ENCODE measurements around the gene ABCA3. TPM values are rescaled to one million over a fixed set of nuclear protein-coding genes. Genes with fewer than 3 reads are reported as not detected.

The ABCA3 gene
- total RNA-seq, 1 donor from 2014 or later: 8.3 TPM

- H3K36me3 Mint-ChIP-seq (ENCODE audit: low read depth): no peaks in the 10 kb centered on the region
- intact Hi-C loops (cut with micrococcal nuclease): no loop called here
- no peaks in the 10 kb centered on the region for H3K9me3 Mint-ChIP-seq
- H3K27ac Mint-ChIP-seq: no peak overlapping the region
- no peak overlapping the region for H3K4me3 Mint-ChIP-seq
- peaks cover 32% of the 10 kb centered on the region for H3K27me3 Mint-ChIP-seq
- no peaks in the 10 kb centered on the region for H3K4me1 Mint-ChIP-seq
- DNase-seq: no peak
Measured at GRCh38 chr16:2366660-2367309, 26.3 kb upstream of the ABCA3 start.

- Mint-ChIP-seq H3K36me3 (ENCODE audit: low read depth) (no peaks in the 10 kb centered on the region), H3K4me3 (no peak overlapping the region)
Measured at GRCh38 chr16:2365397-2366294, 25.1 kb upstream of the ABCA3 start.

GRCh38 chr16:2364638-2365210, 24.2 kb upstream of the ABCA3 start:
- no peak overlapping the region for H3K4me3 Mint-ChIP-seq
- H3K4me1 Mint-ChIP-seq: no peaks in the 10 kb centered on the region
- intact Hi-C loops (cut with micrococcal nuclease): no loop called here
- H3K9me3 Mint-ChIP-seq: no peaks in the 10 kb centered on the region
- H3K36me3 Mint-ChIP-seq (ENCODE audit: low read depth): no peaks in the 10 kb centered on the region
- DNase-seq: no peak
- H3K27ac Mint-ChIP-seq: no peak overlapping the region
- H3K27me3 Mint-ChIP-seq: peaks cover 36% of the 10 kb centered on the region

More at GRCh38 chr16:2365397-2366294, 25.1 kb upstream of the ABCA3 start:
- Mint-ChIP-seq H3K27me3 (peaks cover 33% of the 10 kb centered on the region), H3K4me1 (no peaks in the 10 kb centered on the region), H3K9me3 (no peaks in the 10 kb centered on the region), H3K27ac (no peak overlapping the region)
- intact Hi-C loops (cut with micrococcal nuclease): no loop called here
- no peak for DNase-seq

GRCh38 chr16:2362218-2362617, 21.7 kb upstream of the ABCA3 start:
- H3K9me3 Mint-ChIP-seq: no peaks in the 10 kb centered on the region
- DNase-seq: no peak
- H3K4me1 Mint-ChIP-seq: no peaks in the 10 kb centered on the region
- H3K36me3 Mint-ChIP-seq (ENCODE audit: low read depth): no peaks in the 10 kb centered on the region
- intact Hi-C loops (cut with micrococcal nuclease): no loop called here
- H3K27me3 Mint-ChIP-seq: peaks cover 48% of the 10 kb centered on the region
- no peak overlapping the region for H3K4me3 Mint-ChIP-seq
- H3K27ac Mint-ChIP-seq: no peak overlapping the region

GRCh38 chr16:2361129-2361528, 20.6 kb upstream of the ABCA3 start:
- Mint-ChIP-seq H3K4me1 (no peaks in the 10 kb centered on the region), H3K27ac (no peak overlapping the region), H3K36me3 (ENCODE audit: low read depth) (no peaks in the 10 kb centered on the region), H3K27me3 (peaks cover 43% of the 10 kb centered on the region), H3K4me3 (no peak overlapping the region), H3K9me3 (no peaks in the 10 kb centered on the region)
- no peak for DNase-seq
- intact Hi-C loops (cut with micrococcal nuclease): no loop called here

- Mint-ChIP-seq H3K9me3 (no peaks in the 10 kb centered on the region), H3K4me3 (no peak overlapping the region), H3K27me3 (peaks cover 43% of the 10 kb centered on the region), H3K4me1 (no peaks in the 10 kb centered on the region), H3K36me3 (ENCODE audit: low read depth) (no peaks in the 10 kb centered on the region), H3K27ac (no peak overlapping the region)
- DNase-seq: no peak
- intact Hi-C loops (cut with micrococcal nuclease): no loop called here
Measured at GRCh38 chr16:2359919-2360318, 19.4 kb upstream of the ABCA3 start.

- Mint-ChIP-seq H3K4me3 (no peak overlapping the region), H3K9me3 (no peaks in the 10 kb centered on the region), H3K4me1 (no peaks in the 10 kb centered on the region), H3K36me3 (ENCODE audit: low read depth) (no peaks in the 10 kb centered on the region), H3K27me3 (peaks cover 43% of the 10 kb centered on the region), H3K27ac (no peak overlapping the region)
- no peak for DNase-seq
- intact Hi-C loops (cut with micrococcal nuclease): no loop called here
Measured at GRCh38 chr16:2358811-2359210, 18.3 kb upstream of the ABCA3 start.

- no peak overlapping the region for H3K27ac Mint-ChIP-seq
- no peak overlapping the region for H3K4me3 Mint-ChIP-seq
- no peaks in the 10 kb centered on the region for H3K4me1 Mint-ChIP-seq
- H3K27me3 Mint-ChIP-seq: peaks cover 51% of the 10 kb centered on the region
- intact Hi-C loops (cut with micrococcal nuclease): no loop called here
- H3K36me3 Mint-ChIP-seq (ENCODE audit: low read depth): no peaks in the 10 kb centered on the region
- no peak for DNase-seq
- no peaks in the 10 kb centered on the region for H3K9me3 Mint-ChIP-seq
Measured at GRCh38 chr16:2357331-2357730, 16.8 kb upstream of the ABCA3 start.

- Mint-ChIP-seq H3K9me3 (no peaks in the 10 kb centered on the region), H3K4me3 (no peak overlapping the region), H3K27me3 (peaks cover 40% of the 10 kb centered on the region), H3K4me1 (no peaks in the 10 kb centered on the region), H3K27ac (no peak overlapping the region), H3K36me3 (ENCODE audit: low read depth) (no peaks in the 10 kb centered on the region)
- intact Hi-C loops (cut with micrococcal nuclease): no loop called here
- DNase-seq: no peak
Measured at GRCh38 chr16:2350500-2350899, 10.0 kb upstream of the ABCA3 start.

- no peak overlapping the region for H3K4me3 Mint-ChIP-seq
- H3K4me1 Mint-ChIP-seq: peaks cover 12% of the 10 kb centered on the region
- H3K27ac Mint-ChIP-seq: no peak overlapping the region
- no peak for DNase-seq
- no peaks in the 10 kb centered on the region for H3K9me3 Mint-ChIP-seq
- peaks cover 6% of the 10 kb centered on the region for H3K36me3 Mint-ChIP-seq (ENCODE audit: low read depth)
- H3K27me3 Mint-ChIP-seq: peaks cover 37% of the 10 kb centered on the region
- intact Hi-C loops (cut with micrococcal nuclease): loop anchor here (5.0 kb wide), 1 partner anchor 144 kb away; no protein-coding TSS in a partner anchor
Measured at GRCh38 chr16:2343211-2343610, 2.7 kb upstream of the ABCA3 start.

- no peak overlapping the region for H3K4me3 Mint-ChIP-seq
- DNase-seq: peak; percentile 59
Measured at GRCh38 chr16:2341456-2342447, 1.2 kb upstream of the ABCA3 start.

GRCh38 chr16:2339521-2340484, 725 bp downstream of the ABCA3 start:
- Mint-ChIP-seq H3K4me1 (peaks cover 16% of the 10 kb centered on the region), H3K27me3 (peaks cover 30% of the 10 kb centered on the region), H3K4me3 (peak overlapping the region; percentile 93), H3K9me3 (no peaks in the 10 kb centered on the region), H3K36me3 (ENCODE audit: low read depth) (peaks cover 8% of the 10 kb centered on the region), H3K27ac (peak overlapping the region; percentile 82)
- intact Hi-C loops (cut with micrococcal nuclease): loop anchor here (2.0 to 5.0 kb wide), 2 partner anchors 83 to 147 kb away; no protein-coding TSS in a partner anchor
- peak; percentile 86 for DNase-seq

More at GRCh38 chr16:2341456-2342447, 1.2 kb upstream of the ABCA3 start:
- Mint-ChIP-seq H3K27me3 (peaks cover 37% of the 10 kb centered on the region), H3K27ac (no peak overlapping the region), H3K9me3 (no peaks in the 10 kb centered on the region), H3K36me3 (ENCODE audit: low read depth) (peaks cover 8% of the 10 kb centered on the region), H3K4me1 (peaks cover 16% of the 10 kb centered on the region)
- intact Hi-C loops (cut with micrococcal nuclease): loop anchor here (1.0 to 5.0 kb wide), 3 partner anchors 81 to 160 kb away; no protein-coding TSS in a partner anchor
